Measurements from ENCODE around the gene RNH1.
A peak's percentile ranks its signal among the peaks of the same experiment; 100 is the strongest.

The RNH1 gene

GRCh38 chr11:457111-457760, 49.8 kb downstream of the RNH1 start:
- no peak for DNase-seq (ENCODE audit: low read depth)

DNA sequence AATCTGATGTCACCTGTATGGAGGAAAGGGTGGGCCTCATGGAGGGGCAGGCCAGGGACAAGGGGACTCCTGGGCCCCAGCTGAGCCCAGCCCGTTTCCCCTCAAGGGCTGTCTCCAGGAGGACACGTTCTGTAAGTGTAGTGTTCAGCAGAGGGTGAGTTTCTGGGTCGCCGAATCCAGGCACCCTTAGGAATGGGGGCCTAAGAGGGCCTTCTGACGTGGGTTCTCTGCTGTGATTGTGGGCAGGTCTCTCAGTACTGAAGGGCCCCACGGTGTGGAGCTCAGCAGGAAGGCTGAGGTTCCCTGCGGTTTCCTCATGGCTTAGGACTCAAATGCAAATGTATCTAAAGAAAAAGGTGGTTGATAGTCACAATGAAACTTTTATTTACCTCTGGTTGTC, 50.5 kb downstream of the RNH1 start:
- DNase-seq (ENCODE audit: low read depth) = no peak

GRCh38 chr11:455566-456147, 51.4 kb downstream of the RNH1 start:
- no peak for DNase-seq (ENCODE audit: low read depth)

- DNase-seq (ENCODE audit: low read depth) = no peak
Measured at GRCh38 chr11:454801-455565, 52.1 kb downstream of the RNH1 start.

- no peak for DNase-seq (ENCODE audit: low read depth)
Measured at GRCh38 chr11:454043-454442, 53.0 kb downstream of the RNH1 start.

GRCh38 chr11:453564-453963, 53.5 kb downstream of the RNH1 start:
- DNase-seq (ENCODE audit: low read depth) = no peak

- no peak for DNase-seq (ENCODE audit: low read depth)
Measured at GRCh38 chr11:452916-453527, 54.0 kb downstream of the RNH1 start.

DNA sequence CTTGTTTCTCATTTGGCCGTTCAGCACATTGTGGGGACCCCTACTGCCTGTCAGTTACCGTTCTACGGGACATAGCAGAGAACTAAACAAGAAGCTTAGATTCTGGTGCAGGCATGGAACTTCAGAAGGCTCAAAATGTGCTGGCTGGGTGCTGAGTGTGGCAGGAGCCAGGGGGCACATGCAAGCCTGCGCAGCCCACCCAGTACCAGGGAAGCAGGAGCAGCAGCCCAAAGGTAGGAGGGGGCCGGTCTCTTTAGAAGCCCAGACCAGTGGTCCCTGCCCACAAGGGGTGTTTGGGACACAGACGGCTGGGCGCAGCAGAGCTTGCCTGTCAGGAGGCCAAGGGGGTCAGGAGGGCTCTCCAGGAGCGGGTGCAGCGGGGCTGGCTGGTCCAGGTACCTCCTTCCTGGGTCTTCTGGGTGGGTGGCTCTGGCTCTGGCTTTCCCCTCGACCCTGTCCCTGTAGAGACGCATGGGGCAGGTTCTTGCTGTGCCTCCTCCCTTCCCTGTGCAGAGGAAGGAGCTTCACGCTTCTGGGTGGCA, 54.8 kb downstream of the RNH1 start:
- DNase-seq (ENCODE audit: low read depth) = no peak

DNA sequence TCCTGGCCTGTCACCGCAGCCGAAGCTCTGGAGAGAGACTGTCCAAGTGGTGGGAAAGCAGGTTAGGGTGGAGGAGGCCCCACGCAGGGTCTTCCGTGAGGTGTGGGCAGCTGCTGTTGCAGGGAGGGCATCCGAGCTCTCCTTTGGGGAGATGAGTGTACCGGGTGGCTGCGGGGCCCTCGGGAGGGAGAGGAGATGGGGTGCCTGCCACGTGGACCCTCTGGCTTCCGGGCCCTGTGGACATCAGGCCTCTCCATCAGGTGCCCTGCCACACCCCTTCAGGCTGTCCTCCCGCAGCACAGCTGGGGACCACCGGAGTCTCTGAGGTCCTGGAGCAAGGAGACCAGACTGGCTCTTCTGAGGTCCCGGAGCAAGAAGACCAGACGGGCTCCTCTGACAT, 55.3 kb downstream of the RNH1 start:
- no peak for DNase-seq (ENCODE audit: low read depth)

GRCh38 chr11:450809-451451, 56.1 kb downstream of the RNH1 start:
- peak; percentile 53 for DNase-seq (ENCODE audit: low read depth)

DNA sequence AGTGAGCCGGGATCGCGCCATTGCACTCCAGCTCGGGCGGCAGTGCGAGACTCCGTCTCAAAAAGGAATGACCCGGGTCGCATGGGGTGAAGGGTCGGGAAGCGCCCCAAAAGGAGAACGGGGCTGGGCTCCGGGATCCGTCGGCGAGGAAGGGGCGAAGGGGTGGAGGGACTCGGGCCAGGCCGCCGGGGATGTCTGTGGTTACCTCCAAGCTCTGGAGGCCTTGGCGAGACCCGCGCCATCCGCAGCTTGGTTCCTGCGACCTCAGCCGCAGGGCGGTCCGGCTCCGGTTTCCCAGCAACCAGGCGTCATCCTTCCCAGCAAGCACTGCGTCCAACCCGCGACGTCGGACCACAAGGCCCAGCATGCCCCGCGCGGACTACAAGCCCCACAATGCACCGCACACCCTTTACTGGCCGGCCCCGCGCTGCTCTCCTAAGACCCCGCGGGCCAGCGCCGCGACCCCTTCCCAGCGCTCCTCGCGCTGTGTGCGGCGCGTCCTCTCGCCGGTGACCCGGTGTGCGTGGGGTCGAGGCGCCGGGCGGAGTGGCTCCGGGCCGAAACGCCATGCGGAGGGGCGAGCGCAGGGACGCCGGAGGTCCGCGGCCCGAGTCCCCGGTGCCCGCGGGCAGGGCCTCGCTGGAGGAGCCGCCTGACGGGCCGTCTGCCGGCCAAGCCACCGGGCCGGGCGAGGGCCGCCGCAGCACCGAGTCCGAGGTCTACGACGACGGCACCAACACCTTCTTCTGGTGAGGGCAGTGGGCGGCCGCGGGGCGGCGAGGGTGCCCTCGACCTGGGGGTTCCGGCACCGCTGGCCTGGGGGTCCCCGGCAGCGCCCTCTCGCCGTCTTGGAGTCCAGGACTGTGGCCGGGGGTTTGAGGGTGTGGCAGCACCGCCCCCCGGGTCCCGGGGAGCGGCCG, 56.9 kb downstream of the RNH1 start, which contains the start of gene PTDSS2:
Gene PTDSS2 (plus strand): TSS at position 391 of the 920 bp plus-strand sequence. CDS start 177 bp downstream, at position 568.
- peak; percentile 96 for DNase-seq (ENCODE audit: low read depth)

DNA sequence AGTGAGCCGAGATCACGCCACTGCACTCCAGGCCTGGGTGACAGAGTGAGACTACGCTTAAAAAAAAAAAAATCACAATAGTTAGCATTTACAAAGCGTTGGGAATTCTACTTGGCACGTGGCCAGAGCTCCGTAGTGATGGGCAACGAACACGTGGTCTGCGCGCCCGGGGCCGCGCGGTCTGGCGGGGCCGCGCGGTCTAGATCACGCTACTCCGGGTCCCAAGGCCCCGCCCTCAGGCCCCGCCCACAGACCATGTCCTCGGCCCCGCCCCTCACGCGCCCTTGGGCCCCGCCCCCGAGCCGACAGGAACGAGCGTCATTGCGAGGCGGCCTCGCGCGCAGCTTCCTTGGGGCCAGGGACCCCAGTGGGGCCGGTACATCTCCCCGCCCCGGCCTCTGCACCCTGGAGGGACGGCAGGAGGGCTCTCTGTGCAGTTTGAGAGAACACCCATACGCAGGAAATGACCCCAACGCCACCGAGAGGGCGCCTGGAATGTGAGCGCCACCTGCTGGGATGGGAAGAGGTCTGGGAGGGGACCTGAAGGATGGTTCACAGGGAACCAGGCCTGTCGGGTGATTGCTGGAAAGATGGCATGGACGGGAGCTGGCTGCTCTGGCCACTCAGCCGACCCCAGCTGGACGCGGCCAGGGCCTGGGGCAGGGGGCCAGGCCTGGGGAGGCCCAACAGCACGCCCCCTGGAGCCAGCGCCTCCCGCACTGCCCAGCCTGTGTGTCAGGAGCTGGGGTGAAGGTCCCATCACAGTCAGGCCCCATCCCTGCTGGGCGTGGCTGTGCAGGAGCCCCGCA, 58.9 kb downstream of the RNH1 start:
- DNase-seq (ENCODE audit: low read depth) = peak; percentile 88

DNA sequence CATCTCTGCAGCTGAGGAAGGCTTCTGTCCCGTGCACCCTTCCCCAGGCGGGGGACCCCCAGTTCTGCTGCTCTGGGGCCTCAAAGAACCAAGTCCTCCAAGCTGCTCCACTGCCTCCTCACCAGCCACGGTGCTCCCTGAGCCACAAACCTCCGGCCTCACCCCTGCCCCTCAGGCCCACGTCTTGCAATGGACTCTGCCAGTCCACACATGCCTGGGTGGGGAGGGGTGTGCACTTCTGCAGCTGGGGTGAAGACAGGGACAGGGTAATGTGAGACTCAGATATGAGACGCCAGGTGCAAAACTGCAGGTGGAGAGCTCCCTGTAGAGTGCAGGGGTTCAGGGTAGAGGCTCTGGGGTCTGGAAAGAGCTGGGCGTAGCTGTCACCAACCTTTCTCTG, 60.2 kb downstream of the RNH1 start:
- no peak for DNase-seq (ENCODE audit: low read depth)

DNA sequence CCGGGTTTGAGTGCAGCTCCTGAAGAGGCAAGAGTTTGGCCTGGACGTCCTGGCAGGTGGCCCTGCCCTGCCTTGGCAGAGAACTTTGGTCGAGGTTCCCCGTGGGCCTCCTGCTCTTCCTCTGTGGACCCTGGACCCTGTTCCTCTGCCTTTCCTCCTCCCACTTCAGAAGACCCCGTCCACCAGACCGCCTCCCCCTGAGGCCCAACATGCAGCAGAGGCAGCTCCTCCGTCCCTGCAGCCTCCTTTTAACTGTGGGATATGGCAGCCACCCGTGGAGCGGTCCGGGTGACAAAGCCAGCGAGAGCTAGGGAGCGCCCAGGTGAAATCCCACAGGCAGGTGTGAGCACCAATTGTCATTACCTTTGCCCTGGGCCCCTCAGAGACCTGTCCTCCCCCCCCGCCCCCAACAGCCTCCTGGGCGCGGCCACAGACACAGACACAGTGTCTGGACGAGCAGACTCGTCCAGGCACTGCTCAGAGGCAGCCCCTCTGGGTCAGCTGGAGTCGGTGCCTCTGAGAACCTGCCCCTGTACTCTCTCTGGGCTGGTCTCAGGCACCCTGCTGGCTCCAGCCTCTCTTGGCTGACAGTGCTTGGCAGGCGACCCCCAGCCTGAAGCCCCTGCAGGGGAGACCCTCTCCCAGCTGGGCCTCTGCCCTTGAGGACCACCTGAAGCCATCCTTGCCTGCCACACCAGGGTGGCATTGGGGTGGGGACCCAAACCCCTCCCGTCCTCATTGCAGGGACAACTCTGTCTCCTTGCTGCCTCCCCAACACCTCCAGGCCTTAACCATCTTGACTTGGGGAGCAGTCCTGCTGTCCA, 61.1 kb downstream of the RNH1 start:
- DNase-seq (ENCODE audit: low read depth) = no peak

Data from fibroblast of gingiva (primary cell).